ENCODE measurements around the gene GDPD5. TPM values are rescaled to one million over a fixed set of nuclear protein-coding genes. Genes with fewer than 3 reads are reported as not detected.

GDPD5 gene
- total RNA-seq, 1 experiment from 2014 or later = 7.8 TPM

DNA sequence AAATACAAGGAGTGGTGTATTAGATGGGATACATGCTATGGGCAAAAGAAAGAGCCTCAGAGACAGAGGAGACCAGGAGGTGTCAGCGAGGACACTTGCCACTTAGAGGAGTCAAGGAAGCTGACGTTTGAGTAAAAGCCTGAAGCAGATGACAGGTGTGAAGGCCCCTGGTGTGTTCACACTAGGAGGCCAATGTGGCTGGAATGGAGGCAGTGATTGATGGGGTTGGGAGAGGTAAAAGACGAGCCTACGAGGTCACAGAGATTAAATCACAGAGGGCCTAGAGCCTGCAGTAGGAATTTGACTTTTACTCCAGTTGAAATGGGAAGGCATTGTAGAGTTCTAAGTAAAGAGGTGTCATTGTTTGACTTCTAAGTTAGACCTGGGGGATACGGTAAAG lies 12.0 kb upstream of the GDPD5 start:
- no peaks in the 10 kb centered on the region for H3K79me2 ChIP-seq (ENCODE audit: insufficient read depth, low read length)
- H3K27me3 ChIP-seq (ENCODE audit: insufficient read depth, low read length) = no peaks in the 10 kb centered on the region
- H2BK120ac ChIP-seq (ENCODE audit: low read depth, low read length, poor library complexity, severe bottlenecking) = no peak overlapping the region
- no peak overlapping the region for H2AK5ac ChIP-seq (ENCODE audit: insufficient read length, low read length)
- H3K27ac Mint-ChIP-seq = no peak overlapping the region
- no peak overlapping the region for H3K18ac ChIP-seq (ENCODE audit: insufficient read length, low read depth, low read length)
- H4K91ac ChIP-seq (ENCODE audit: insufficient read length, low read depth, low read length) = no peak overlapping the region
- no peaks in the 10 kb centered on the region for H3K36me3 Mint-ChIP-seq (ENCODE audit: insufficient read depth in 1 of 3, low read depth in 3 of 3)
- no peak overlapping the region for H4K5ac ChIP-seq (ENCODE audit: insufficient read length, low read depth, low read length)
- no peak overlapping the region for H3T11ph ChIP-seq (ENCODE audit: low read length)
- no CpG with 5 or more reads among the region's 5 CpGs for WGBS (ENCODE audit: extremely low coverage, insufficient read length, low lambda C conversion rate)
- H3K4me1 ChIP-seq (ENCODE audit: insufficient read depth, low read length) = no peaks in the 10 kb centered on the region
- H4K8ac ChIP-seq (replicated peaks; ENCODE audit: insufficient read length, low read depth, low read length) = no peak overlapping the region
- no peak overlapping the region for H2AFZ ChIP-seq (ENCODE audit: low read length)
- H3K9me3 Mint-ChIP-seq = no peaks in the 10 kb centered on the region
- H3K4me1 Mint-ChIP-seq = peaks cover 8 to 16% of the 10 kb centered on the region in 2 experiments
- peaks cover 6% of the 10 kb centered on the region for H3K27me3 Mint-ChIP-seq (ENCODE audit: low read depth)
- H2BK20ac ChIP-seq (ENCODE audit: low read depth, low read length, poor library complexity, severe bottlenecking) = no peak overlapping the region
- no peak overlapping the region for H3K56ac ChIP-seq (ENCODE audit: insufficient read length, low read depth, low read length)
- no peak overlapping the region for H3K14ac ChIP-seq (ENCODE audit: insufficient read depth, low read length)
- no peak overlapping the region for H3K4ac ChIP-seq (ENCODE audit: low read depth, low read length)
- H3K9ac ChIP-seq (ENCODE audit: extremely low read depth, insufficient read length, low read length) = no peak overlapping the region
- no peak overlapping the region for H3K4me2 ChIP-seq (ENCODE audit: insufficient read depth, insufficient read length, low read length)
- H3K9me3 ChIP-seq (ENCODE audit: control insufficient read depth, low read depth, low read length) = no peaks in the 10 kb centered on the region
- H4K20me1 ChIP-seq (ENCODE audit: control insufficient read depth, insufficient read depth, insufficient read length) = no peaks in the 10 kb centered on the region
- no peak overlapping the region for H3K23ac ChIP-seq (ENCODE audit: insufficient read length, low read depth, low read length)
- no peak for DNase-seq
- no peak overlapping the region for H2BK15ac ChIP-seq (ENCODE audit: low read depth, low read length)
- TF ChIP-seq, protein P1, sequence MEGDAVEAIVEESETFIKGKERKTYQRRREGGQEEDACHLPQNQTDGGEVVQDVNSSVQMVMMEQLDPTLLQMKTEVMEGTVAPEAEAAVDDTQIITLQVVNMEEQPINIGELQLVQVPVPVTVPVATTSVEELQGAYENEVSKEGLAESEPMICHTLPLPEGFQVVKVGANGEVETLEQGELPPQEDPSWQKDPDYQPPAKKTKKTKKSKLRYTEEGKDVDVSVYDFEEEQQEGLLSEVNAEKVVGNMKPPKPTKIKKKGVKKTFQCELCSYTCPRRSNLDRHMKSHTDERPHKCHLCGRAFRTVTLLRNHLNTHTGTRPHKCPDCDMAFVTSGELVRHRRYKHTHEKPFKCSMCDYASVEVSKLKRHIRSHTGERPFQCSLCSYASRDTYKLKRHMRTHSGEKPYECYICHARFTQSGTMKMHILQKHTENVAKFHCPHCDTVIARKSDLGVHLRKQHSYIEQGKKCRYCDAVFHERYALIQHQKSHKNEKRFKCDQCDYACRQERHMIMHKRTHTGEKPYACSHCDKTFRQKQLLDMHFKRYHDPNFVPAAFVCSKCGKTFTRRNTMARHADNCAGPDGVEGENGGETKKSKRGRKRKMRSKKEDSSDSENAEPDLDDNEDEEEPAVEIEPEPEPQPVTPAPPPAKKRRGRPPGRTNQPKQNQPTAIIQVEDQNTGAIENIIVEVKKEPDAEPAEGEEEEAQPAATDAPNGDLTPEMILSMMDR (conservative IDR thresholded peaks at IDR 0.05) = no peak
- no peak overlapping the region for H3K4me3 Mint-ChIP-seq
- H2BK12ac ChIP-seq (ENCODE audit: insufficient read length, low read depth, low read length) = no peak overlapping the region
- H2BK5ac ChIP-seq (ENCODE audit: insufficient read length, low read length) = no peak overlapping the region
- H3K79me1 ChIP-seq (ENCODE audit: insufficient read depth, low read depth, low read length, poor library complexity, severe bottlenecking) = no peaks in the 10 kb centered on the region
- no peak overlapping the region for H3K27ac ChIP-seq (ENCODE audit: insufficient read length, low read depth, low read length)
- no peaks in the 10 kb centered on the region for H3K23me2 ChIP-seq (ENCODE audit: insufficient read length, low read depth, low read length, poor library complexity, severe bottlenecking)
